A673 (cell line): ENCODE results near the gene MPO.

Experiments used
- EZH2 ChIP-seq: fragments of 200-600 bp; sonication (generic); IDR thresholded peaks from 2 replicates; pipeline ENCODE4 v1.6.1; 2017; ENCODE audit warnings: borderline replicate concordance, low read depth, mild to moderate bottlenecking, mixed read lengths, antibody characterized with exemption, low read length; ENCODE audit not compliant: poor library complexity, severe bottlenecking
- TF ChIP-seq, protein P1 (sequence below): fragments of 300-800, 200-600 bp; sonication (generic); conservative IDR thresholded peaks from 2 replicates; pipeline ENCODE4 v1.5.1; 2017; ENCODE audit warnings: low read depth, mild to moderate bottlenecking, antibody characterized with exemption, low read length, moderate library complexity, mixed read lengths

- TF ChIP-seq EZH2, result no peak
- TF ChIP-seq, protein P1, sequence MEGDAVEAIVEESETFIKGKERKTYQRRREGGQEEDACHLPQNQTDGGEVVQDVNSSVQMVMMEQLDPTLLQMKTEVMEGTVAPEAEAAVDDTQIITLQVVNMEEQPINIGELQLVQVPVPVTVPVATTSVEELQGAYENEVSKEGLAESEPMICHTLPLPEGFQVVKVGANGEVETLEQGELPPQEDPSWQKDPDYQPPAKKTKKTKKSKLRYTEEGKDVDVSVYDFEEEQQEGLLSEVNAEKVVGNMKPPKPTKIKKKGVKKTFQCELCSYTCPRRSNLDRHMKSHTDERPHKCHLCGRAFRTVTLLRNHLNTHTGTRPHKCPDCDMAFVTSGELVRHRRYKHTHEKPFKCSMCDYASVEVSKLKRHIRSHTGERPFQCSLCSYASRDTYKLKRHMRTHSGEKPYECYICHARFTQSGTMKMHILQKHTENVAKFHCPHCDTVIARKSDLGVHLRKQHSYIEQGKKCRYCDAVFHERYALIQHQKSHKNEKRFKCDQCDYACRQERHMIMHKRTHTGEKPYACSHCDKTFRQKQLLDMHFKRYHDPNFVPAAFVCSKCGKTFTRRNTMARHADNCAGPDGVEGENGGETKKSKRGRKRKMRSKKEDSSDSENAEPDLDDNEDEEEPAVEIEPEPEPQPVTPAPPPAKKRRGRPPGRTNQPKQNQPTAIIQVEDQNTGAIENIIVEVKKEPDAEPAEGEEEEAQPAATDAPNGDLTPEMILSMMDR, result no peak
Observed at GRCh38 chr17:58262149-58262548, 18.6 kb downstream of the MPO start.
